BE2C (cell line): Measurements from ENCODE around the gene YAE1.
"Not testable (repeated sequence)": the region's sequence is repeated elsewhere in the genome, so short reads cannot be mapped to it uniquely, and the experiment has no call there.

ENCODE experiments used
- DNase-seq: peaks from one replicate; pipeline ENCODE4 v3.0.0-alpha.2; 2020
- H3K27me3 ChIP-seq: fragments of 250-450 bp; sonication (Bioruptor Pico); 2 replicates; pipeline ENCODE4 v1.5.1; 2020; ENCODE audit warnings: mild to moderate bottlenecking
- H3K36me3 ChIP-seq: fragments of 250-450 bp; sonication (Bioruptor Pico); 2 replicates; pipeline ENCODE4 v1.5.1; 2020; ENCODE audit warnings: mild to moderate bottlenecking
- H3K4me1 ChIP-seq: fragments of 250-450 bp; sonication (Bioruptor Pico); 2 replicates; pipeline ENCODE4 v1.5.1; 2020
- H3K4me3 ChIP-seq: 2 replicates; pipeline ENCODE4 v1.5.1; 2011; ENCODE audit warnings: low read depth, low read length
- H3K9me3 ChIP-seq: fragments of 250-450 bp; sonication (Bioruptor Pico); 2 replicates; pipeline ENCODE4 v1.5.1; 2020
- CTCF ChIP-seq: IDR thresholded peaks from 2 replicates; pipeline ENCODE4 v1.5.1; 2012; ENCODE audit warnings: mild to moderate bottlenecking, low read depth, low read length

The YAE1 gene

GRCh38 chr7:39540320-39540719 lies 25.9 kb upstream of the YAE1 start:
- H3K27me3 ChIP-seq: peaks cover 6% of the 10 kb centered on the region; the same call in 1 of the 2 replicates
- no peak for DNase-seq
- no peaks in the 10 kb centered on the region for H3K4me1 ChIP-seq
- no peak for TF ChIP-seq CTCF
- H3K9me3 ChIP-seq: no peaks in the 10 kb centered on the region
- H3K36me3 ChIP-seq: no peaks in the 10 kb centered on the region
- no peak overlapping the region for H3K4me3 ChIP-seq

GRCh38 chr7:39541511-39541910 lies 24.7 kb upstream of the YAE1 start:
- H3K4me3 ChIP-seq: no peak overlapping the region
- no peaks in the 10 kb centered on the region for H3K9me3 ChIP-seq
- H3K4me1 ChIP-seq: no peaks in the 10 kb centered on the region
- no peaks in the 10 kb centered on the region for H3K36me3 ChIP-seq
- TF ChIP-seq CTCF: no peak
- H3K27me3 ChIP-seq: peaks cover 6% of the 10 kb centered on the region; the same call in 1 of the 2 replicates
- DNase-seq: no peak

GRCh38 chr7:39544774-39545173 lies 21.4 kb upstream of the YAE1 start:
- not testable (repeated sequence) for H3K4me3 ChIP-seq, DNase-seq, H3K9me3 ChIP-seq, H3K36me3 ChIP-seq, H3K27me3 ChIP-seq, H3K4me1 ChIP-seq

- no peak for TF ChIP-seq CTCF
Measured at GRCh38 chr7:39547336-39547735, 18.9 kb upstream of the YAE1 start.

GRCh38 chr7:39550411-39550810 lies 15.8 kb upstream of the YAE1 start:
- H3K27me3 ChIP-seq: peaks cover 28% of the 10 kb centered on the region
- no peak for TF ChIP-seq CTCF
- H3K9me3 ChIP-seq: peaks cover 6% of the 10 kb centered on the region; the same call in 1 of the 2 replicates
- no peak overlapping the region for H3K4me3 ChIP-seq
- H3K36me3 ChIP-seq: no peaks in the 10 kb centered on the region
- no peaks in the 10 kb centered on the region for H3K4me1 ChIP-seq
- no peak for DNase-seq

More at GRCh38 chr7:39547336-39547735, 18.9 kb upstream of the YAE1 start:
- Histone ChIP-seq H3K27me3 (peaks cover 17% of the 10 kb centered on the region), H3K9me3 (peaks cover 6% of the 10 kb centered on the region; the same call in 1 of the 2 replicates), H3K36me3 (no peaks in the 10 kb centered on the region), H3K4me1 (no peaks in the 10 kb centered on the region), H3K4me3 (no peak overlapping the region)
- no peak for DNase-seq

- no peak for DNase-seq
- Histone ChIP-seq H3K4me1 (no peaks in the 10 kb centered on the region), H3K4me3 (no peak overlapping the region), H3K36me3 (no peaks in the 10 kb centered on the region), H3K9me3 (no peaks in the 10 kb centered on the region), H3K27me3 (peaks cover 38% of the 10 kb centered on the region)
- no peak for TF ChIP-seq CTCF
Measured at GRCh38 chr7:39553436-39553835, 12.8 kb upstream of the YAE1 start.

GRCh38 chr7:39554583-39555165 lies 11.5 kb upstream of the YAE1 start:
- Histone ChIP-seq H3K27me3 (peaks cover 38% of the 10 kb centered on the region), H3K4me1 (no peaks in the 10 kb centered on the region), H3K36me3 (no peaks in the 10 kb centered on the region), H3K4me3 (no peak overlapping the region), H3K9me3 (no peaks in the 10 kb centered on the region)
- TF ChIP-seq CTCF: no peak
- no peak for DNase-seq
